ENCODE data around the gene SOCS6. TPM values are rescaled to one million over a fixed set of nuclear protein-coding genes. Genes with fewer than 3 reads are reported as not detected.

SOCS6 gene
- total RNA-seq, 4 donors from 2014 or later, result 12.8 to 26.8 (median 16.3) TPM

GRCh38 chr18:70314151-70314782 is 25.4 kb downstream of the SOCS6 start:
- ATAC-seq, result no peak

GRCh38 chr18:70319187-70319586 is 30.3 kb downstream of the SOCS6 start:
- H3K4me1 ChIP-seq, result peaks cover 5 to 8% of the 10 kb centered on the region in 2 donors
- intact Hi-C loops (cut with DNase I; ENCODE audit: low total_unique reads) (no loop called here), in situ Hi-C loops (cut with MboI; ENCODE audit: low sequenced_read_pairs in 4 of 4) (no loop called here)
- no peaks in the 10 kb centered on the region for H3K36me3 ChIP-seq
- DNase-seq, result no peak
- no peak overlapping the region for H3K4me3 ChIP-seq
- no peak for ATAC-seq
- no peaks in the 10 kb centered on the region for H3K9me3 ChIP-seq
- no peak for TF ChIP-seq POLR2A (IDR thresholded peaks at IDR 0.05)
- TF ChIP-seq, protein P1, sequence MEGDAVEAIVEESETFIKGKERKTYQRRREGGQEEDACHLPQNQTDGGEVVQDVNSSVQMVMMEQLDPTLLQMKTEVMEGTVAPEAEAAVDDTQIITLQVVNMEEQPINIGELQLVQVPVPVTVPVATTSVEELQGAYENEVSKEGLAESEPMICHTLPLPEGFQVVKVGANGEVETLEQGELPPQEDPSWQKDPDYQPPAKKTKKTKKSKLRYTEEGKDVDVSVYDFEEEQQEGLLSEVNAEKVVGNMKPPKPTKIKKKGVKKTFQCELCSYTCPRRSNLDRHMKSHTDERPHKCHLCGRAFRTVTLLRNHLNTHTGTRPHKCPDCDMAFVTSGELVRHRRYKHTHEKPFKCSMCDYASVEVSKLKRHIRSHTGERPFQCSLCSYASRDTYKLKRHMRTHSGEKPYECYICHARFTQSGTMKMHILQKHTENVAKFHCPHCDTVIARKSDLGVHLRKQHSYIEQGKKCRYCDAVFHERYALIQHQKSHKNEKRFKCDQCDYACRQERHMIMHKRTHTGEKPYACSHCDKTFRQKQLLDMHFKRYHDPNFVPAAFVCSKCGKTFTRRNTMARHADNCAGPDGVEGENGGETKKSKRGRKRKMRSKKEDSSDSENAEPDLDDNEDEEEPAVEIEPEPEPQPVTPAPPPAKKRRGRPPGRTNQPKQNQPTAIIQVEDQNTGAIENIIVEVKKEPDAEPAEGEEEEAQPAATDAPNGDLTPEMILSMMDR (IDR thresholded peaks at IDR 0.05 in 4 of 5, conservative IDR thresholded peaks at IDR 0.05 in 1 of 5), result no peak
- H3K27me3 ChIP-seq, result no peaks in the 10 kb centered on the region
- H3K27ac ChIP-seq, result no peak overlapping the region

More at GRCh38 chr18:70314151-70314782, 25.4 kb downstream of the SOCS6 start:
- DNase-seq, result no peak
- in situ Hi-C loops (cut with MboI; ENCODE audit: low sequenced_read_pairs in 4 of 4), result no loop called here
- H3K9me3 ChIP-seq, result no peaks in the 10 kb centered on the region
- H3K36me3 ChIP-seq, result no peaks in the 10 kb centered on the region
- H3K4me1 ChIP-seq, result peaks cover 14 to 27% of the 10 kb centered on the region in 2 donors
- no peaks in the 10 kb centered on the region for H3K27me3 ChIP-seq
- H3K27ac ChIP-seq, result no peak overlapping the region
- no peak overlapping the region for H3K4me3 ChIP-seq
- intact Hi-C loops (cut with DNase I; ENCODE audit: low total_unique reads), result no loop called here
- TF ChIP-seq, protein P1 (IDR thresholded peaks at IDR 0.05 in 4 of 5, conservative IDR thresholded peaks at IDR 0.05 in 1 of 5), result no peak
- no peak for TF ChIP-seq POLR2A (IDR thresholded peaks at IDR 0.05)

DNA sequence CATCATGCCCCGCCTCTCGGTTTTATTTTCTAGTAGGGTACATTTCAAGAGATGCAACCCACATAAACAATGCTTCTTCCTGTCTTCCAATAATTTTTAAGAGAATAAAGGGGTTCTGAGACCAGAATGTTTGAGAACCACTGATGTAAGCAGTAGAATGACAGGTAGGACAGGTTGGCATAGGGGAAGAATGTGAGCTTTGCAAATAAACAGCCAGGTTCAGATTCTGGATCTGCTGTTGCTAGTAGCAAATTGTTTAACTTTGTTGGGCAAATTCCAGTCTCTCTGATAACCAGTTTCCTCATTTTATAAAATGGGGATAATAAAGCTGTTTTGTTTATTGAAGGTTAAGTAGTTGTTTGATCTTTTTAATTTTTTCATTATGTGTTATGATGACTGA is 32.8 kb downstream of the SOCS6 start:
- intact Hi-C loops (cut with DNase I; ENCODE audit: low total_unique reads) (no loop called here), in situ Hi-C loops (cut with MboI; ENCODE audit: low sequenced_read_pairs in 4 of 4) (no loop called here)
- no peak for TF ChIP-seq POLR2A (IDR thresholded peaks at IDR 0.05)
- TF ChIP-seq, protein P1 (IDR thresholded peaks at IDR 0.05 in 4 of 5, conservative IDR thresholded peaks at IDR 0.05 in 1 of 5), result no peak
- H3K27me3 ChIP-seq, result no peaks in the 10 kb centered on the region
- H3K4me1 ChIP-seq, result peaks cover 0 to 5% of the 10 kb centered on the region in 2 donors
- H3K4me3 ChIP-seq, result no peak overlapping the region
- H3K36me3 ChIP-seq, result peaks cover 0 to 15% of the 10 kb centered on the region in 2 donors
- H3K27ac ChIP-seq, result no peak overlapping the region
- DNase-seq, result no peak
- no peaks in the 10 kb centered on the region for H3K9me3 ChIP-seq
- no peak for ATAC-seq

DNA sequence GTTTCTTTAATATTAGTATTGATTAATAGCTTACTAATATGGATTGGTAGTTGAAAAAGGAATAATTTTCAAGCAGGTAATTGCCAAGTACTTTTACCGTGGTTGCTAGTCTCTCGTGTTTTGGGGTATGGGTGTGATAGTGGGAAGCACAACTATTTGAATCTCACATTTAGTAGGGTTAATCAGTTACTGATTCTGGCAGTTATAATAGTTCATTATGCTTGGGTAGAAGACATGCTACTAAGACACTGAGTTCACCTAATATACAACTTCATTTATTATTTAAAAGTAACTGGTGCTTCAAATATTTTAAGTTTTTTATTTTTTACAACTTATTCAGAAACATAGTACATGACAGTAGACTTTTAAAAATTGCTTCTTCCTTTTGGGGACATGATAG is 33.5 kb downstream of the SOCS6 start:
- no peaks in the 10 kb centered on the region for H3K27me3 ChIP-seq
- no peaks in the 10 kb centered on the region for H3K9me3 ChIP-seq
- peaks cover 0 to 5% of the 10 kb centered on the region in 2 donors for H3K4me1 ChIP-seq
- no peak for TF ChIP-seq POLR2A (IDR thresholded peaks at IDR 0.05)
- TF ChIP-seq, protein P1 (IDR thresholded peaks at IDR 0.05 in 4 of 5, conservative IDR thresholded peaks at IDR 0.05 in 1 of 5), result no peak
- in situ Hi-C loops (cut with MboI; ENCODE audit: low sequenced_read_pairs in 4 of 4) (no loop called here), intact Hi-C loops (cut with DNase I; ENCODE audit: low total_unique reads) (no loop called here)
- no peak overlapping the region for H3K4me3 ChIP-seq
- H3K36me3 ChIP-seq, result peaks cover 0 to 15% of the 10 kb centered on the region in 2 donors
- ATAC-seq (no peak), DNase-seq (no peak)
- no peak overlapping the region for H3K27ac ChIP-seq

GRCh38 chr18:70322928-70323327 is 34.1 kb downstream of the SOCS6 start:
- Histone ChIP-seq H3K4me3 (no peak overlapping the region), H3K27ac (no peak overlapping the region), H3K9me3 (no peaks in the 10 kb centered on the region), H3K36me3 (peaks cover 0 to 15% of the 10 kb centered on the region in 2 donors), H3K27me3 (no peaks in the 10 kb centered on the region), H3K4me1 (peaks cover 0 to 5% of the 10 kb centered on the region in 2 donors)
- ATAC-seq, result no peak
- TF ChIP-seq, protein P1 (IDR thresholded peaks at IDR 0.05 in 4 of 5, conservative IDR thresholded peaks at IDR 0.05 in 1 of 5), result no peak
- TF ChIP-seq POLR2A (IDR thresholded peaks at IDR 0.05), result no peak
- intact Hi-C loops (cut with DNase I; ENCODE audit: low total_unique reads), result no loop called here
- no peak for DNase-seq
- in situ Hi-C loops (cut with MboI; ENCODE audit: low sequenced_read_pairs in 4 of 4), result no loop called here
